A549 (cell line): ENCODE measurements around the gene LDAF1. TPM values are rescaled to one million over a fixed set of nuclear protein-coding genes. Genes with fewer than 3 reads are reported as not detected.

Experiments
- ATAC-seq, 2 experiments: fragments of 200-7000 bp in 1 of 2; fragments of >200 bp in 1 of 2; cut with Nextera tagmentation in 1 of 2; cut with Tn5 transposase in 1 of 2; 3 replicates each; pipeline versions ENCODE4 v1.8.0 to v1.9.1; 2018 to 2020; ENCODE audit warnings: mild to moderate bottlenecking in 1 of 2, moderate library complexity in 1 of 2
- CTCF ChIA-PET: fragments of 300-600 bp; sonication (Branson Sonifier 250); formaldehyde crosslinking; extraction: SDS; loops from one replicate; lab custom pipeline; 2021; ENCODE audit warnings: antibody characterized with exemption, inconsistent platforms; lab: Yijun Ruan, JAX
- POLR2A ChIA-PET: fragments of 350-600 bp; formaldehyde crosslinking; extraction: SDS; loops from one replicate; lab custom pipeline; 2021; ENCODE audit warnings: antibody characterized with exemption, inconsistent platforms; lab: Yijun Ruan, JAX
- DNase-seq, 2 experiments: peaks; one replicate each; pipeline versions ENCODE4 v3.0.0 to v3.0.0-alpha.2; 2011 to 2016; ENCODE audit warnings: low read depth in 1 of 2, low spot score in 1 of 2
- FAIRE-seq: peaks from 2 replicates; lab custom pipeline; 2011; peaks lifted over from hg19 to GRCh38; lab: Jason Lieb, UNC
- H3K27ac ChIP-seq, 2 experiments: fragments of >200 bp; sonication (Bioruptor Twin); formaldehyde crosslinking; 3 replicates each; pipeline ENCODE4 v1.5.1; 2016 to 2017
- H3K4me1 ChIP-seq: fragments of >200 bp; sonication (Bioruptor Twin); formaldehyde crosslinking; 3 replicates; pipeline ENCODE4 v1.6.1; 2016
- H3K4me2 ChIP-seq: fragments of >200 bp; sonication (Bioruptor Twin); formaldehyde crosslinking; 3 replicates; pipeline ENCODE4 v1.6.1; 2016
- H3K4me3 ChIP-seq: fragments of >200 bp; sonication (Bioruptor Twin); formaldehyde crosslinking; 3 replicates; pipeline ENCODE4 v1.5.1; 2016
- H3K9me3 ChIP-seq: fragments of >200 bp; sonication (Bioruptor Twin); formaldehyde crosslinking; 3 replicates; pipeline ENCODE4 v1.6.1; 2016
- BHLHE40 ChIP-seq: IDR thresholded peaks from 2 replicates; pipeline ENCODE4 v1.6.1; 2012; ENCODE audit warnings: low read depth, low read length, inconsistent platforms
- CEBPB ChIP-seq, 2 experiments: fragments of >200 bp in 1 of 2; sonication (Bioruptor Twin) in 1 of 2; formaldehyde crosslinking in 1 of 2; IDR thresholded peaks; 2 replicates each; pipeline ENCODE4 v1.6.1; 2012 to 2016
- CHD2 ChIP-seq: fragments of 150-350 bp; IDR thresholded peaks from 2 replicates; pipeline ENCODE4 v1.6.1; 2014; ENCODE audit warnings: low read length; ENCODE audit not compliant: partially characterized antibody
- CHD4 ChIP-seq: fragments of 200-600 bp; sonication (generic); IDR thresholded peaks from 2 replicates; pipeline ENCODE4 v1.6.1; 2016; ENCODE audit warnings: antibody characterized with exemption, mild to moderate bottlenecking, borderline replicate concordance
- EHF ChIP-seq: fragments of 250-450 bp; sonication (Bioruptor Pico); IDR thresholded peaks from 2 replicates; pipeline ENCODE4 v1.5.0; 2020; ENCODE audit warnings: mild to moderate bottlenecking
- EHMT2 ChIP-seq: fragments of 200-600 bp; sonication (generic); IDR thresholded peaks from 2 replicates; pipeline ENCODE4 v1.6.1; 2016; ENCODE audit warnings: antibody characterized with exemption, low read depth, mild to moderate bottlenecking, moderate library complexity
- FOSL2 ChIP-seq, 2 experiments: fragments of 450-650 bp in 1 of 2; fragments of >200 bp in 1 of 2; sonication (Bioruptor Twin) in 1 of 2; formaldehyde crosslinking; IDR thresholded peaks; 2 replicates each; pipeline versions ENCODE4 v1.5.0 to v1.6.1; 2016 to 2020; ENCODE audit warnings: mild to moderate bottlenecking in 1 of 2, moderate library complexity in 1 of 2
- FOXS1 ChIP-seq: fragments of 250-450 bp; sonication (Bioruptor Pico); IDR thresholded peaks from 2 replicates; pipeline ENCODE4 v1.5.0; 2020; ENCODE audit warnings: mild to moderate bottlenecking, moderate library complexity
- GATA3 ChIP-seq: IDR thresholded peaks from 2 replicates; pipeline ENCODE4 v1.6.1; 2012; ENCODE audit warnings: borderline replicate concordance
- HDAC2 ChIP-seq: fragments of 200-600 bp; sonication (generic); IDR thresholded peaks from 2 replicates; pipeline ENCODE4 v1.6.1; 2016
- HOXB5 ChIP-seq: fragments of 250-450 bp; sonication (Bioruptor Pico); IDR thresholded peaks from 2 replicates; pipeline ENCODE4 v1.5.0; 2020; ENCODE audit warnings: mild to moderate bottlenecking, moderate library complexity
- KDM1A ChIP-seq: fragments of 200-600 bp; sonication (generic); IDR thresholded peaks from 2 replicates; pipeline ENCODE4 v1.6.1; 2016; ENCODE audit warnings: low read depth, mild to moderate bottlenecking
- KDM5A ChIP-seq: fragments of 200-600 bp; sonication (generic); IDR thresholded peaks from 2 replicates; pipeline ENCODE4 v1.6.1; 2016; ENCODE audit warnings: antibody characterized with exemption, mild to moderate bottlenecking
- MAFK ChIP-seq: fragments of 450-650 bp; IDR thresholded peaks from 2 replicates; pipeline ENCODE4 v1.6.1; 2014; ENCODE audit not compliant: partially characterized antibody
- MYC ChIP-seq: IDR thresholded peaks from 2 replicates; pipeline ENCODE4 v1.6.1; 2012; ENCODE audit warnings: mild to moderate bottlenecking, inconsistent platforms, low read length, improper control_type of control experiment, borderline replicate concordance
- NPAS2 ChIP-seq: fragments of 250-450 bp; sonication (Bioruptor Pico); IDR thresholded peaks from 2 replicates; pipeline ENCODE4 v1.8.0; 2022; ENCODE audit warnings: mild to moderate bottlenecking, moderate library complexity, borderline replicate concordance
- NR3C1 ChIP-seq: fragments of >200 bp; sonication (Bioruptor Twin); formaldehyde crosslinking; IDR thresholded peaks from 3 replicates; pipeline ENCODE4 v1.6.1; 2017
- PHF8 ChIP-seq: fragments of 200-600 bp; sonication (generic); IDR thresholded peaks from 2 replicates; pipeline ENCODE4 v1.6.1; 2016; ENCODE audit warnings: low read depth, mild to moderate bottlenecking, antibody characterized with exemption, moderate library complexity, borderline replicate concordance
- SMC3 ChIP-seq: fragments of >200 bp; sonication (Bioruptor Twin); formaldehyde crosslinking; IDR thresholded peaks from 3 replicates; pipeline ENCODE4 v1.6.1; 2018; ENCODE audit warnings: inconsistent platforms
- SREBF2 ChIP-seq: fragments of 450-650 bp; IDR thresholded peaks from 2 replicates; pipeline ENCODE4 v1.6.1; 2014; ENCODE audit warnings: mild to moderate bottlenecking, moderate library complexity
- TFCP2L1 ChIP-seq: fragments of 250-450 bp; sonication (Bioruptor Pico); IDR thresholded peaks from 2 replicates; pipeline ENCODE4 v1.5.0; 2021; ENCODE audit warnings: mild to moderate bottlenecking
- ZNF302 ChIP-seq: fragments of 250-450 bp; sonication (Bioruptor Pico); IDR thresholded peaks from 2 replicates; pipeline ENCODE4 v1.9.0; 2021; ENCODE audit warnings: inconsistent platforms, mild to moderate bottlenecking, moderate library complexity
- ZSCAN20 ChIP-seq: fragments of 250-450 bp; sonication (Bioruptor Pico); IDR thresholded peaks from 2 replicates; pipeline ENCODE4 v1.8.0; 2022; ENCODE audit warnings: mild to moderate bottlenecking, moderate library complexity
- WGBS: methylation state at CpG from one replicate; pipeline ENCODE4 v1.1.6; 2017; ENCODE audit errors: missing lambda C conversion rate; 5-methylcytosine and 5-hydroxymethylcytosine counted together
- polyA plus RNA-seq, 4 experiments: library from polyadenylated mRNA; depleted of rRNA in 3 of 4; stranded (reverse); fragments of >200 nt; fragmentation: RNase III in 1 of 4; extraction: RNeasy Plus Mini Kit Qiagen cat#74134 plus additional on column Dnase treatment in 1 of 4; gene quantifications; 2 replicates in 3 of 4; 3 replicates in 1 of 4; pipeline ENCODE4 v1.2.3, GENCODE V29; 2011 to 2017
- TF ChIP-seq, protein P1 (sequence below): IDR thresholded peaks from 2 replicates; pipeline ENCODE4 v1.6.1; 2012
- TF ChIP-seq, protein P2 (sequence below): fragments of >200 bp; sonication (Bioruptor Twin); formaldehyde crosslinking; IDR thresholded peaks from 3 replicates; pipeline ENCODE4 v1.5.1; 2016
- TF ChIP-seq, protein P3 (sequence below): IDR thresholded peaks from 2 replicates; pipeline ENCODE4 v1.6.1; 2012

LDAF1 gene
- polyA plus RNA-seq, 2 of the 4 experiments (the other 2 are of a cell fraction), result 13.8 to 14.4 TPM

DNA sequence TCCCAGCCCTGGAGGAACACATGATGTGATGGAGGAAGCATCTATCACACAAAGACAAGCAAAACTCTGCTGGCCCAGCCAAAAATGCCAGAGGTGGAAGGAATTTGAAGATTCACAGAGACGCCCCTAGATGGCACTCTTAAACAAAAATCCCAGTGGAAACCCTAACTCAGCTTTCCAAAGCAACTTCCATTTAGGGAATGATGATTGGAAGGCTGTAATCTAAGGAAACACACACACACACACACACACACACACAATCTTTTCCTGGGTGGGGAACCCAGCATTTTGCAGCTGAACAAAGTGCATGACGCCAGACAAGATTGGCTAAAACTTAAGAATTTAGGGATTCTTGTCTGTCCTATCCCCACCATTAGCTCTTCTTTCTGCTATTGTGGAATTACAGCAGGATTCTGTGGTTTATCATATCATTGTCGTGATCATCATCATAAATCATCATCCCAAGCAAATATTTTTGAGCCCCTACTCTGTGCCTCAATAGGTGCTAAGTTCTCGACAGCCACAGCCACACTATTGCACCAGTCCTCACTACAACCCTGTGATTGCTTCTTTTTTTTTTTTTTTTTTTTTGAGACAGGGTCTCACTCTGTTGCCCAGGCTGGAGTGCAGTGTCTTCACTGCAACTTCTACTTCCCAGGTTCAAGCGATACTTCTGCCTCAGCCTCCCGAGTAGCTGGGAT is 1.6 kb upstream of the LDAF1 start (continued):
- TF ChIP-seq NPAS2, result no peak
- peak; percentile 75 for TF ChIP-seq SMC3
- TF ChIP-seq PHF8, result no peak
- TF ChIP-seq ZNF302 (CRISPR knock-in tag), result no peak
- TF ChIP-seq CHD2, result no peak
- no peak for TF ChIP-seq ZSCAN20 (CRISPR knock-in tag)

DNA sequence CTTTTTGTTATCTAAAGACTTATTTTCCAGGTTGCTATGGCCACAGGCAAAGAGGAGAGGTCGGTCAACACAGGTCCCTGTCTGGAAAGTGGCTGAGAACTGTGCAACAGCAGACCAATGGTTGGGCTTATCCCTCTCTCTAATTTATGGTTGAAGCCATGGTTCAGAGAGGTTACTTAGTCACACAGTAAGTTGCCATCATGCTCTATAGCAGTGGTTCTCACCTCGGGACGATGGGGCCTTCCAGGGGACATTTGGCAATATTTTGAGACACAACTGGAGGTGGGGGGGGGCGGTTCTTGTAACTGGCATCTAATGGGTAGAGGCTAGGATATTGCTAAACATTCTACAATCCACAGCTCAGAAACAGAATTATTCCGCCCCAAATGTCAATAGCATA is 842 bp upstream of the LDAF1 start:
- CTCF ChIA-PET, result interaction anchor here (0.6 to 10.8 kb wide), 29 partner anchors 10 to 1170 kb away, joined by 3 to 141 read pairs (median 5); partner anchors contain the start of genes CRYM, DCUN1D3 and LYRM1
- no peak for TF ChIP-seq EHMT2
- Histone ChIP-seq H3K4me1 (peaks cover 19% of the 10 kb centered on the region; the same call in 2 of the 3 replicates), H3K4me2 (peak overlapping the region; percentile 92), H3K4me3 (no peak overlapping the region; the same call in 1 of the 3 replicates), H3K27ac (peak overlapping the region in 1 of 2 experiments; percentile 95; a peak in 3 of 6 replicates), H3K9me3 (no peaks in the 10 kb centered on the region)
- DNase-seq (no peak), FAIRE-seq (no peak), ATAC-seq (no peak)
- POLR2A ChIA-PET, result interaction anchor here (1.1 kb wide), 1 partner anchor 143 kb away, joined by 4 read pairs; no protein-coding TSS in a partner anchor
- 72% methylated on average over 5 of the region's 5 CpGs for WGBS

DNA sequence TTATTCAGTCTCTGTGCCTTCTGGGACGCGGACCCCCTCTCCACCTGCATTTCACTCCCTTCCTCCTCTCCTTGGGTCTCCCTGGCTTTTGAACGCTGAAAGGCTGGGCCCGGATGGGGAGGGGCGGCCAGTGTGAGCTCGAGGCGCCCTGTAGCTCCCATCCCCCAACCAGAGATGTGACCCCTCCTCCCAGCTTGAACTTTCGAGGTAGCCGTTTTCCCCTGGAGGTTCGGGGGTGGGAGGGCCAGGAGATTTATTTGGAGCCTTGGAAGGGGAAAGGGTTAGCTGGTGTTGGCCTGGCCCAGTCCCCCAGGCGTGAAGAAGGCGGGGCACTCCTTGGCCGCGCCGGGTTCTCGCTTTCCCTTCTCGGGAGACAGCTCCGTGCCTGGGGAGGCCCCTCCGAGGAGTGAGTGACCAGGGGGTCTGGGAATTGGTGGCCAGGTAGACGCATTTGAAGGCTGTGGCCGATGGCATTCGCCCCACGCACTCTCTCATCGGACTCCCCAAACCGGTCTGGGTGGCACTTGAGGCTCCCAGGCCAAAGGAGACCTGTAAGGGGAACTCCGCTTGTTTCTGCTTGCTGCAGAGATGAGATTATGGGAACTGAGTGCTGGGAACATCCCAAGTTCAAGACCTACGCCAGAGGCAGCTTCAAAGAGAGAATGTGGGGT is 942 bp downstream of the LDAF1 start:
- Histone ChIP-seq H3K27ac (peak overlapping the region; percentile 84 to 95; a peak in 5 of 6 replicates), H3K9me3 (no peaks in the 10 kb centered on the region), H3K4me3 (peak overlapping the region; percentile 83), H3K4me2 (peak overlapping the region; percentile 92), H3K4me1 (peaks cover 25% of the 10 kb centered on the region; the same call in 2 of the 3 replicates)
- DNase-seq (no peak), ATAC-seq (no peak), FAIRE-seq (no peak)
- ChIA-PET POLR2A (interaction anchor here (1.3 kb wide), 1 partner anchor 308 kb away, joined by 3 read pairs; no protein-coding TSS in a partner anchor), CTCF (interaction anchor here (0.5 to 10.8 kb wide), 5 partner anchors 9 to 1160 kb away, joined by 4 to 141 read pairs (median 23); no protein-coding TSS in a partner anchor)
- TF ChIP-seq MYC, result no peak
- no peak for TF ChIP-seq MAFK
- TF ChIP-seq, protein P1, sequence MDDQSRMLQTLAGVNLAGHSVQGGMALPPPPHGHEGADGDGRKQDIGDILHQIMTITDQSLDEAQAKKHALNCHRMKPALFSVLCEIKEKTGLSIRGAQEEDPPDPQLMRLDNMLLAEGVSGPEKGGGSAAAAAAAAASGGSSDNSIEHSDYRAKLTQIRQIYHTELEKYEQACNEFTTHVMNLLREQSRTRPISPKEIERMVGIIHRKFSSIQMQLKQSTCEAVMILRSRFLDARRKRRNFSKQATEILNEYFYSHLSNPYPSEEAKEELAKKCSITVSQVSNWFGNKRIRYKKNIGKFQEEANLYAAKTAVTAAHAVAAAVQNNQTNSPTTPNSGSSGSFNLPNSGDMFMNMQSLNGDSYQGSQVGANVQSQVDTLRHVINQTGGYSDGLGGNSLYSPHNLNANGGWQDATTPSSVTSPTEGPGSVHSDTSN, result no peak
- no peak for TF ChIP-seq BHLHE40
- no peak for TF ChIP-seq KDM5A
- no peak for TF ChIP-seq CHD2
- no peak for TF ChIP-seq TFCP2L1
- TF ChIP-seq KDM1A, result no peak
- no peak for TF ChIP-seq GATA3
- no peak for TF ChIP-seq ZSCAN20 (CRISPR knock-in tag)
- no peak for TF ChIP-seq SREBF2
- no peak for TF ChIP-seq HOXB5 (CRISPR knock-in tag)
- TF ChIP-seq CEBPB (IDR thresholded peaks at IDR 0.05), result no peak
- no peak for TF ChIP-seq FOXS1 (CRISPR knock-in tag)
- no peak for TF ChIP-seq EHF (CRISPR knock-in tag)
- TF ChIP-seq ZNF302 (CRISPR knock-in tag), result no peak
- 83% methylated on average over 27 of the region's 27 CpGs for WGBS

DNA sequence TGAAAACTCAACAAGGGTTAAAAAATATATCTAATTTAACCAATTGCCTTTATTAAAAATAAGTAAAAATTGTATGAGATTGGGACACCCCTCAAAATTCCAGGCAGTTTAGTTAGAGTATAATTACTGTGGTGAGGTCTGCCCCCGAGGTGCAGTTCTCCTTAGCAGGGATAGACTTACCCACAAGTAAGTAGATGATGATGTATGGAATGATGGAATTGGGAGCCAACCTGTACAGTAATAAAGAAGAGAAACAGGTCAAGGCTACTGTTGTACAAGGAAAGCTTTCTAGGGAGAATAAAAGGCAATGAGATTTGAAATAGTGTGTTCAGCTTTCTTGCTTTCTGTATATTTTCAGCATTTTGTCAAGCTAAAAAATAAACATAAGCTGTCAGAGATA is 1.8 kb downstream of the LDAF1 start:
- ChIA-PET POLR2A (no interaction called here), CTCF (interaction anchor here (1.3 to 10.8 kb wide), 5 partner anchors 11 to 1159 kb away, joined by 5 to 141 read pairs (median 23); no protein-coding TSS in a partner anchor)
- ATAC-seq, result no peak
- no peak for FAIRE-seq
- no peak overlapping the region for H3K4me3 ChIP-seq
- DNase-seq, result no peak
- H3K27ac ChIP-seq, result no peak overlapping the region
- TF ChIP-seq, protein P2, sequence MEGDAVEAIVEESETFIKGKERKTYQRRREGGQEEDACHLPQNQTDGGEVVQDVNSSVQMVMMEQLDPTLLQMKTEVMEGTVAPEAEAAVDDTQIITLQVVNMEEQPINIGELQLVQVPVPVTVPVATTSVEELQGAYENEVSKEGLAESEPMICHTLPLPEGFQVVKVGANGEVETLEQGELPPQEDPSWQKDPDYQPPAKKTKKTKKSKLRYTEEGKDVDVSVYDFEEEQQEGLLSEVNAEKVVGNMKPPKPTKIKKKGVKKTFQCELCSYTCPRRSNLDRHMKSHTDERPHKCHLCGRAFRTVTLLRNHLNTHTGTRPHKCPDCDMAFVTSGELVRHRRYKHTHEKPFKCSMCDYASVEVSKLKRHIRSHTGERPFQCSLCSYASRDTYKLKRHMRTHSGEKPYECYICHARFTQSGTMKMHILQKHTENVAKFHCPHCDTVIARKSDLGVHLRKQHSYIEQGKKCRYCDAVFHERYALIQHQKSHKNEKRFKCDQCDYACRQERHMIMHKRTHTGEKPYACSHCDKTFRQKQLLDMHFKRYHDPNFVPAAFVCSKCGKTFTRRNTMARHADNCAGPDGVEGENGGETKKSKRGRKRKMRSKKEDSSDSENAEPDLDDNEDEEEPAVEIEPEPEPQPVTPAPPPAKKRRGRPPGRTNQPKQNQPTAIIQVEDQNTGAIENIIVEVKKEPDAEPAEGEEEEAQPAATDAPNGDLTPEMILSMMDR, result no peak
- TF ChIP-seq CHD4, result no peak
- TF ChIP-seq ZNF302 (CRISPR knock-in tag), result no peak
- no peak for TF ChIP-seq NR3C1
- TF ChIP-seq KDM5A, result no peak
- TF ChIP-seq GATA3, result no peak
- no peak for TF ChIP-seq TFCP2L1
- no peak for TF ChIP-seq FOSL2 (IDR thresholded peaks at IDR 0.05)
- no peak for TF ChIP-seq FOSL2 (CRISPR knock-in tag; IDR thresholded peaks at IDR 0.05)
- TF ChIP-seq BHLHE40, result no peak
- TF ChIP-seq, protein P3, sequence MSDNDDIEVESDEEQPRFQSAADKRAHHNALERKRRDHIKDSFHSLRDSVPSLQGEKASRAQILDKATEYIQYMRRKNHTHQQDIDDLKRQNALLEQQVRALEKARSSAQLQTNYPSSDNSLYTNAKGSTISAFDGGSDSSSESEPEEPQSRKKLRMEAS, result no peak
- TF ChIP-seq HDAC2, result no peak
- H3K4me1 ChIP-seq, result peaks cover 25% of the 10 kb centered on the region; the same call in 2 of the 3 replicates
- 59% methylated on average over 1 of the region's 1 CpG for WGBS
- no peaks in the 10 kb centered on the region for H3K9me3 ChIP-seq
- no peak overlapping the region for H3K4me2 ChIP-seq
